IMR-90 (cell line): Measurements from ENCODE around the gene SELP. TPM values are rescaled to one million over a fixed set of nuclear protein-coding genes. Genes with fewer than 3 reads are reported as not detected.
"Not testable (repeated sequence)": the region's sequence is repeated elsewhere in the genome, so short reads cannot be mapped to it uniquely, and the experiment has no call there.

ENCODE experiments used
- ATAC-seq: fragments of 200-7000 bp; cut with Tn5 transposase; 2 replicates; pipeline ENCODE4 v1.9.1; 2020; ENCODE audit warnings: low read depth, mild to moderate bottlenecking, moderate library complexity
- BruUV-seq: library from RNA; stranded (reverse); fragments of 400-500 nt; replicated peaks from 2 replicates; lab custom pipeline; 2021; lab: Mats Ljungman, UMichigan
- CTCF ChIA-PET: fragments of 300-600 bp; formaldehyde crosslinking; extraction: SDS; loops from one replicate; lab custom pipeline; 2021; ENCODE audit warnings: antibody characterized with exemption; lab: Yijun Ruan, JAX
- POLR2A ChIA-PET: fragments of 300-600 bp; sonication (Branson Sonifier 250); formaldehyde crosslinking; loops from one replicate; lab custom pipeline; 2022; ENCODE audit warnings: antibody characterized with exemption; ENCODE audit not compliant: unreplicated experiment; lab: Charles Lee
- DNase-seq: peaks from one replicate; pipeline ENCODE4 v3.0.0; 2013
- H2AFZ ChIP-seq: replicated peaks from 2 replicates; pipeline ENCODE3; 2013; ENCODE audit warnings: low read length, mild to moderate bottlenecking; ENCODE audit not compliant: poor library complexity
- H2AK5ac ChIP-seq: 2 replicates; pipeline ENCODE4 v1.6.1; 2013; ENCODE audit warnings: low read depth, low read length, inconsistent platforms
- H2AK9ac ChIP-seq: replicated peaks from 2 replicates; pipeline ENCODE3; 2013; ENCODE audit warnings: mild to moderate bottlenecking, low read depth, low read length, moderate library complexity; ENCODE audit not compliant: poor library complexity
- H2BK120ac ChIP-seq: 2 replicates; pipeline ENCODE4 v1.6.1; 2013; ENCODE audit warnings: low read depth, low read length, inconsistent platforms
- H2BK15ac ChIP-seq: 3 replicates; pipeline ENCODE4 v1.6.1; 2013; ENCODE audit warnings: low read depth, low read length, inconsistent platforms
- H2BK20ac ChIP-seq: 2 replicates; pipeline ENCODE4 v1.6.1; 2013; ENCODE audit warnings: low read depth, mild to moderate bottlenecking, inconsistent platforms, low read length, moderate library complexity
- H2BK5ac ChIP-seq: 2 replicates; pipeline ENCODE4 v1.6.1; 2013; ENCODE audit warnings: mild to moderate bottlenecking, low read depth, low read length, inconsistent platforms; ENCODE audit not compliant: poor library complexity, severe bottlenecking
- H3K14ac ChIP-seq: replicated peaks from 2 replicates; pipeline ENCODE4 v1.6.1; 2013; ENCODE audit warnings: low read depth, low read length, inconsistent platforms
- H3K18ac ChIP-seq: 2 replicates; pipeline ENCODE4 v1.6.1; 2013; ENCODE audit warnings: low read depth, low read length, control low read depth
- H3K23ac ChIP-seq: 2 replicates; pipeline ENCODE4 v1.6.1; 2013; ENCODE audit warnings: low read depth, low read length, inconsistent platforms
- H3K27ac ChIP-seq: 2 replicates; pipeline ENCODE4 v1.5.1; 2013; ENCODE audit warnings: mild to moderate bottlenecking, control low read depth, low read length; ENCODE audit not compliant: insufficient read depth
- H3K27me3 ChIP-seq: 2 replicates; pipeline ENCODE4 v1.6.1; 2013; ENCODE audit warnings: low read length; ENCODE audit not compliant: control insufficient read depth, insufficient read depth
- H3K36me3 ChIP-seq: 2 replicates; pipeline ENCODE4 v1.6.1; 2013; ENCODE audit warnings: low read length, mixed read lengths; ENCODE audit not compliant: control insufficient read depth, insufficient read depth
- H3K4ac ChIP-seq: 2 replicates; pipeline ENCODE4 v1.6.1; 2013; ENCODE audit warnings: low read depth, low read length, inconsistent platforms
- H3K4me1 ChIP-seq: 2 replicates; pipeline ENCODE4 v1.6.1; 2013; ENCODE audit warnings: low read length, mixed read lengths; ENCODE audit not compliant: control insufficient read depth, insufficient read depth
- H3K4me2 ChIP-seq: 2 replicates; pipeline ENCODE4 v1.6.1; 2013; ENCODE audit warnings: low read depth, mild to moderate bottlenecking, control low read depth, low read length, moderate library complexity
- H3K4me3 ChIP-seq: 2 replicates; pipeline ENCODE4 v1.5.1; 2013; ENCODE audit warnings: low read depth, mild to moderate bottlenecking, control low read depth, low read length, moderate library complexity; ENCODE audit not compliant: insufficient read depth
- H3K56ac ChIP-seq: 2 replicates; pipeline ENCODE4 v1.6.1; 2013; ENCODE audit warnings: low read length, inconsistent platforms; ENCODE audit not compliant: insufficient read depth; ENCODE audit errors: extremely low read depth
- H3K79me1 ChIP-seq, 2 experiments: 2 replicates each; pipeline ENCODE4 v1.6.1; 2013; ENCODE audit warnings: low read length in 2 of 2, inconsistent platforms in 1 of 2, low read depth in 1 of 2
- H3K9ac ChIP-seq: 2 replicates; pipeline ENCODE4 v1.6.1; 2013; ENCODE audit warnings: low read depth, low read length, control low read depth
- H3K9me1 ChIP-seq: 2 replicates; pipeline ENCODE4 v1.6.1; 2013; ENCODE audit warnings: low read length, inconsistent platforms; ENCODE audit not compliant: insufficient read depth
- H3K9me3 ChIP-seq: 2 replicates; pipeline ENCODE4 v1.6.1; 2013; ENCODE audit warnings: low read length; ENCODE audit not compliant: control insufficient read depth, insufficient read depth
- H4K20me1 ChIP-seq: 2 replicates; pipeline ENCODE4 v1.6.1; 2013; ENCODE audit warnings: low read length, inconsistent platforms; ENCODE audit not compliant: insufficient read depth
- H4K5ac ChIP-seq: 2 replicates; pipeline ENCODE4 v1.6.1; 2013; ENCODE audit warnings: mild to moderate bottlenecking, low read depth, low read length, control low read depth
- H4K8ac ChIP-seq, 2 experiments: 2 replicates each; pipeline ENCODE4 v1.6.1; 2013; ENCODE audit warnings: low read depth in 2 of 2, low read length in 2 of 2, control low read depth in 1 of 2, inconsistent platforms in 1 of 2
- H4K91ac ChIP-seq: 2 replicates; pipeline ENCODE4 v1.6.1; 2013; ENCODE audit warnings: low read depth, low read length, inconsistent platforms; ENCODE audit not compliant: insufficient read depth
- WGBS, 2 experiments: methylation state at CpG; one replicate each; pipeline versions ENCODE4 v1.1.5 to v1.1.7; 2013; ENCODE audit warnings: missing lambda C conversion rate in 2 of 2; ENCODE audit not compliant: insufficient read length in 1 of 2; ENCODE audit errors: extremely low coverage in 2 of 2; 5-methylcytosine and 5-hydroxymethylcytosine counted together
- dilution Hi-C: fragments of 300-500 bp; cut with HindIII; formaldehyde crosslinking; loops from one replicate; pipeline ENCODE4 v1.14.3; 2018; ENCODE audit warnings: low sequenced_read_pairs; ENCODE audit not compliant: unreplicated experiment
- in situ Hi-C: fragments of 300-500 bp; cut with MboI; formaldehyde crosslinking; loops from 3 replicates; pipeline ENCODE4 v1.14.3; 2019; ENCODE audit warnings: low sequenced_read_pairs, inconsistent platforms, mixed read lengths
- intact Hi-C: fragments of 100-400 bp; cut with micrococcal nuclease; formaldehyde crosslinking; loops from 2 replicates; pipeline ENCODE4 v1.10.0; 2022
- polyA plus RNA-seq, 3 experiments: library from polyadenylated mRNA; depleted of rRNA; stranded (reverse); fragments of >200 nt; gene quantifications; 2 replicates each; pipeline ENCODE4 v1.2.3, GENCODE V29; 2012; ENCODE audit warnings: low replicate concordance in 1 of 3
- total RNA-seq: library from RNA; depleted of rRNA; stranded (reverse); fragments of >200 nt; gene quantifications from 2 replicates; pipeline ENCODE4 v1.2.3, GENCODE V29; 2012

SELP gene
- total and polyA plus RNA-seq, 2 of the 4 experiments (the other 2 are of a cell fraction), result not detected

DNA sequence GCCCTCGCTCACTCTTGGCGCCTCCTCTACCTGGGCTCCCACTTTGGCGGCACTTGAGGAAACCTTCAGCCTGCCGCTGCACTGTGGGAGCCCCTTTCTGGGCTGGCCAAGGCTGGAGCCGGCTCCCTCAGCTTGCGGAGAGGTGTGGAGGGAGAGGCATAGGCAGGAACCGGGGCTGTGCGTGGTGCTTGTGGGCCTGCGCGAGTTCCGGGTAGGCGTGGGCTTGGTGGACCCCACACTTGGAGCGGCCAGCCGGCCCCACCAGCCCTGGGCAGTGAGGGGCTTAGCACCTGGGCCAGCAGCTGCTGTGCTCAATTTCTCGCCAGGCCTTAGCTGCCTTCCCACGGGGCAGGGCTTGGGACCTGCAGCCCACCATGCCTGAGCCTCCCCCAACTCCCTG lies 31.1 kb upstream of the SELP start:
- H2BK120ac ChIP-seq, POLR2A ChIA-PET, H3K27ac ChIP-seq: not testable (repeated sequence)

DNA sequence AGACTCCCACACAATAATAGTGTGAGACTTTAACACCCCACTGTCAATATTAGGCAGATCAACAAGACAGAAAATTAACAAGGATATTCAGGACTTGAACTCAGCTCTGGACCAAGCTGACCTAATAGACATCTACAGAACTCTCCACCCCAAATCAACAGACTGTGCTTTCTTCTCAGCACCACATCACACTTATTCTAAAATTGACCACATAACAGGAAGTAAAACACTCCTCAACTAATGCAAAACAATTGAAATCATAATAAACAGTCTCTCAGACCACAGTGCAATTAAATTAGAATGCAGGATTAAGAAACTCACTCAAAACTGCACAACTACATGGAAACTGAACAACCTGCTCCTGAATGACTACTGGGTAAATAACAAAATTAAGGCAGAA lies 28.9 kb upstream of the SELP start:
- H2BK20ac ChIP-seq, dilution Hi-C loops, H3K14ac ChIP-seq, H3K4me1 ChIP-seq, DNase-seq, H2AK9ac ChIP-seq, H3K9ac ChIP-seq, H3K9me3 ChIP-seq, CTCF ChIA-PET, H3K79me1 ChIP-seq, H2BK120ac ChIP-seq, H4K91ac ChIP-seq, H3K4ac ChIP-seq, H2BK15ac ChIP-seq, H3K18ac ChIP-seq, H4K20me1 ChIP-seq, H3K56ac ChIP-seq, H2BK5ac ChIP-seq, ATAC-seq, H2AFZ ChIP-seq, H3K36me3 ChIP-seq, intact Hi-C loops, H3K9me1 ChIP-seq, H3K27ac ChIP-seq, H2AK5ac ChIP-seq, H3K4me3 ChIP-seq, H4K5ac ChIP-seq, BruUV-seq, H4K8ac ChIP-seq, POLR2A ChIA-PET, H3K27me3 ChIP-seq, H3K4me2 ChIP-seq, H3K23ac ChIP-seq, in situ Hi-C loops: not testable (repeated sequence)

More for the DNA sequence above, 31.1 kb upstream of the SELP start:
- H3K4me1 ChIP-seq, H3K4me3 ChIP-seq, H3K9ac ChIP-seq, in situ Hi-C loops, H3K14ac ChIP-seq, CTCF ChIA-PET, dilution Hi-C loops, H2BK20ac ChIP-seq, DNase-seq, H3K4ac ChIP-seq, H3K27me3 ChIP-seq, H3K36me3 ChIP-seq, H2AK9ac ChIP-seq, BruUV-seq, ATAC-seq, H3K9me1 ChIP-seq, H4K91ac ChIP-seq, H3K4me2 ChIP-seq, H3K56ac ChIP-seq, intact Hi-C loops, H4K20me1 ChIP-seq, H2BK15ac ChIP-seq, H3K79me1 ChIP-seq, H3K18ac ChIP-seq, H2BK5ac ChIP-seq, H3K23ac ChIP-seq, H3K9me3 ChIP-seq, H4K8ac ChIP-seq, H2AFZ ChIP-seq, H4K5ac ChIP-seq, H2AK5ac ChIP-seq: not testable (repeated sequence)
- 93% methylated on average over 3 of the region's 16 CpGs; no CpG with 5 or more reads in 1 of the 2 experiments for WGBS, 2 experiments
